HTERT RPE-1 (cell line): ENCODE results near the gene HOXC12.

Source experiments
- in situ Hi-C: fragments of 300-500 bp; cut with MboI; formaldehyde crosslinking; loops from 4 replicates; pipeline ENCODE4 v1.14.3; 2020; ENCODE audit warnings: low sequenced_read_pairs

Gene HOXC12

GRCh38 chr12:54005853-54006558 is 51.3 kb downstream of the HOXC12 start:
- in situ Hi-C loops, result loop anchor here (25.0 kb wide), 1 partner anchor 206 kb away; no protein-coding TSS in a partner anchor

GRCh38 chr12:54006559-54007220 is 52.0 kb downstream of the HOXC12 start:
- in situ Hi-C loops, result loop anchor here (25.0 kb wide), 1 partner anchor 206 kb away; no protein-coding TSS in a partner anchor

GRCh38 chr12:54007538-54008259 is 53.0 kb downstream of the HOXC12 start:
- in situ Hi-C loops, result loop anchor here (25.0 kb wide), 1 partner anchor 205 kb away; no protein-coding TSS in a partner anchor

- in situ Hi-C loops, result loop anchor here (25.0 kb wide), 1 partner anchor 204 kb away; no protein-coding TSS in a partner anchor
These were observed 53.5 kb downstream of the HOXC12 start for GRCh38 chr12:54008260-54008552.
